Transverse colon (tissue), 4 donors: ENCODE data around the gene MAOB. TPM values are rescaled to one million over a fixed set of nuclear protein-coding genes. Genes with fewer than 3 reads are reported as not detected.
"Not testable (repeated sequence)": the region's sequence is repeated elsewhere in the genome, so short reads cannot be mapped to it uniquely, and the experiment has no call there.

ENCODE experiments used
- DNase-seq: peaks from one replicate; pipeline ENCODE4 v3.0.0-alpha.2; 2019
- H3K27ac ChIP-seq, 4 donors: fragments of 200-600 bp; sonication (generic); 2 replicates each; pipeline ENCODE4 v1.5.1; 2016 to 2018; ENCODE audit warnings: inconsistent platforms in 4 of 4
- H3K27me3 ChIP-seq: fragments of 200-600 bp; sonication (generic); 2 replicates; pipeline ENCODE4 v1.5.1; 2017; ENCODE audit warnings: inconsistent platforms
- H3K36me3 ChIP-seq, 4 donors: fragments of 200-600 bp; sonication (generic); 2 replicates each; pipeline ENCODE4 v1.5.1; 2017 to 2019; ENCODE audit warnings: inconsistent platforms in 4 of 4
- H3K4me1 ChIP-seq, 4 donors: fragments of 200-600 bp; sonication (generic); 2 replicates each; pipeline ENCODE4 v1.5.1; 2017 to 2020; ENCODE audit warnings: inconsistent platforms in 4 of 4
- H3K4me3 ChIP-seq, 4 donors: fragments of 200-600 bp; sonication (generic); 1 replicate in 1 of 4; 2 replicates in 3 of 4; pipeline versions ENCODE4 v1.5.1 to v1.6.1; 2017 to 2019; ENCODE audit warnings: inconsistent platforms in 4 of 4
- H3K9me3 ChIP-seq, 2 donors: fragments of 200-600 bp; sonication (generic); 2 replicates each; pipeline ENCODE4 v1.5.1; 2017 to 2019; ENCODE audit warnings: inconsistent platforms in 2 of 2
- CTCF ChIP-seq, 5 experiments: fragments of 200-600 bp in 3 of 5; fragments of 450-650 bp in 2 of 5; sonication (generic) in 3 of 5; IDR thresholded peaks; 1 replicate in 2 of 5; 2 replicates in 3 of 5; pipeline ENCODE4 v1.5.1; 2016 to 2017; ENCODE audit warnings: antibody characterized with exemption in 5 of 5, inconsistent platforms in 3 of 5, mild to moderate bottlenecking in 2 of 5, moderate library complexity in 1 of 5
- EP300 ChIP-seq: sonication (generic); formaldehyde crosslinking; IDR thresholded peaks from one replicate; pipeline ENCODE4 v1.6.1; 2017; ENCODE audit warnings: antibody characterized with exemption, low read depth
- POLR2A ChIP-seq: fragments of 450-650 bp; IDR thresholded peaks from one replicate; pipeline ENCODE4 v1.6.1; 2016; ENCODE audit warnings: antibody characterized with exemption, mild to moderate bottlenecking, moderate library complexity
- POLR2AphosphoS5 ChIP-seq, 3 donors: sonication (generic); formaldehyde crosslinking; IDR thresholded peaks; one replicate each; pipeline ENCODE4 v1.6.1; 2016; ENCODE audit warnings: antibody characterized with exemption in 3 of 3
- WGBS, 2 donors: methylation state at CpG; one replicate each; pipeline ENCODE4 v1.1.5; 2018; ENCODE audit warnings: low coverage in 1 of 2; 5-methylcytosine and 5-hydroxymethylcytosine counted together
- in situ Hi-C, 4 donors: fragments of 200-750 bp; cut with MboI; loops; one replicate each; pipeline versions ENCODE4 v1.15.0 to v1.15.1; 2017; ENCODE audit warnings: low sequenced_read_pairs in 3 of 4, low pct_ligation_motif_present in 1 of 4, low pct_unique_long_range_greater_than_20kb in 1 of 4
- intact Hi-C: fragments of 100-400 bp; cut with DNase I; formaldehyde crosslinking; loops from one replicate; pipeline ENCODE4 v1.15.1; 2023; ENCODE audit warnings: low total_unique reads
- total RNA-seq, 4 donors: library from RNA; depleted of rRNA; stranded (reverse); fragments of >200 nt; gene quantifications; one replicate each; pipeline ENCODE4 v1.1.0, GENCODE V29; 2016

The MAOB gene
- total RNA-seq = 10 to 100 TPM in 2 of 4 donors, 1 to 10 TPM in 2; 2.4 to 44.9 (median 11.2) TPM

GRCh38 chrX:43882294-43882681, at the start of gene MAOB:
Gene MAOB (minus strand): TSS chrX:43882450. CDS start chrX:43882299, 151 bp downstream.
- Histone ChIP-seq H3K9me3 (no peaks in the 10 kb centered on the region), H3K4me3 (peak within 1 kb of the TSS; percentile 24 to 53 (median 31)), H3K27me3 (no peaks in the 10 kb centered on the region), H3K4me1 (peaks cover 0 to 3% (median 0%) of the 10 kb centered on the region in 4 donors), H3K27ac (peak within 1 kb of the TSS; percentile 54 to 75 (median 66)), H3K36me3 (no peaks in the 10 kb centered on the region)
- TF ChIP-seq CTCF (IDR thresholded peaks at IDR 0.05) = no peak
- no peak for TF ChIP-seq EP300
- TF ChIP-seq POLR2AphosphoS5 (IDR thresholded peaks at IDR 0.05) = peak in 1 of 3 donors; percentile 7
- TF ChIP-seq POLR2A = peak; percentile 23
- intact Hi-C loops = no loop called here
- in situ Hi-C loops = no loop called here
- WGBS, 2 donors = 0 to 63% methylated on average over 3 to 35 of the region's 36 CpGs
- peak; percentile 33 for DNase-seq

DNA sequence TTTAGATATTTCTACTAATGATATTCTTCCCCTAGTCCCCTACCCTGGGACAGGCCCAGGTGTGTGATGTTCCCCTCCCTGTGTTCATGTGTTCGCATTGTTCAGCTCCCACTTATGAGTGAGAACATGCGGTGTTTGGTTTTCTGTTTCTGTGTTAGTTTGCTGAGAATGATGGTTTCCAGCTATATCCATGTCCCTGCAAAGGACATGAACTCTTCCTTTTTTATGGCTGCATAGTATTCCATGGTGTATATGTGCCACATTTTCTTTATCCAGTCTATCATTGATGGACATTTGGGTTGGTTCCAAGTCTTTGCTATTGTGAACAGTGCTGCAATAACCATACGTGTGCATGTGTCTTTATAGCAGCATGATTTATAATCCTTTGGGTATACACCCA, 39.8 kb upstream of the MAOB start:
- H3K4me1 ChIP-seq, H3K9me3 ChIP-seq, DNase-seq, H3K4me3 ChIP-seq, in situ Hi-C loops, H3K27ac ChIP-seq, H3K27me3 ChIP-seq, intact Hi-C loops, H3K36me3 ChIP-seq: not testable (repeated sequence)
- WGBS, 2 donors = 75% methylated on average over 3 of the region's 3 CpGs; no CpG with 5 or more reads in 1 of the 2 donors

- H3K27me3 ChIP-seq, H3K36me3 ChIP-seq, H3K9me3 ChIP-seq, DNase-seq, H3K4me1 ChIP-seq, intact Hi-C loops, H3K4me3 ChIP-seq, in situ Hi-C loops, H3K27ac ChIP-seq: not testable (repeated sequence)
- 85% methylated on average over 8 of the region's 8 CpGs; no CpG with 5 or more reads in 1 of the 2 donors for WGBS, 2 donors
Observed at GRCh38 chrX:43910772-43911171, 28.5 kb upstream of the MAOB start.

DNA sequence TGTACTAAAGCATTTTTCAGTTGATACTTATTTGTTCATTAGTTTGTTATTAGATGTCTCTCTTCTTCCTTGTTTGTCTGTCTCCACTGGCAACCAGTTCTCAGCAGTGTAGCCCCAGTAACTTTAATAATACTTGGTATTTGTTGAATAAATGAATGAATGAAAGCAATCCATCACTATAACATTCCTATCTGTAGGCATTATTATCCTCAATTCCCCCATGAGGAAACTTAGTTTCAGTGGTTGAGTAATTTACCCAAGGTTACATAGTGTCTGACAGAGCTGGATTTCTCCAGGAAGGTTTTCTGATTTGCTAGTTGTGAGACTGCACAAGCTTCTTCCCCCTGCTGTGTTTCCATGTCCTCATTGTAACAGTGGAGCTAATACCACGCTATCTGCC, 27.8 kb upstream of the MAOB start:
- H3K4me3 ChIP-seq = no peak overlapping the region
- H3K27me3 ChIP-seq = no peaks in the 10 kb centered on the region
- H3K9me3 ChIP-seq = no peaks in the 10 kb centered on the region
- intact Hi-C loops (no loop called here), in situ Hi-C loops (no loop called here)
- DNase-seq = no peak
- H3K27ac ChIP-seq = no peak overlapping the region
- H3K36me3 ChIP-seq = no peaks in the 10 kb centered on the region
- H3K4me1 ChIP-seq = no peaks in the 10 kb centered on the region
- TF ChIP-seq CTCF (IDR thresholded peaks at IDR 0.05) (no peak), EP300 (no peak), POLR2AphosphoS5 (IDR thresholded peaks at IDR 0.05) (no peak), POLR2A (no peak)
- WGBS, 2 donors = 46% methylated on average over 1 of the region's 1 CpG; no CpG with 5 or more reads in 1 of the 2 donors

DNA sequence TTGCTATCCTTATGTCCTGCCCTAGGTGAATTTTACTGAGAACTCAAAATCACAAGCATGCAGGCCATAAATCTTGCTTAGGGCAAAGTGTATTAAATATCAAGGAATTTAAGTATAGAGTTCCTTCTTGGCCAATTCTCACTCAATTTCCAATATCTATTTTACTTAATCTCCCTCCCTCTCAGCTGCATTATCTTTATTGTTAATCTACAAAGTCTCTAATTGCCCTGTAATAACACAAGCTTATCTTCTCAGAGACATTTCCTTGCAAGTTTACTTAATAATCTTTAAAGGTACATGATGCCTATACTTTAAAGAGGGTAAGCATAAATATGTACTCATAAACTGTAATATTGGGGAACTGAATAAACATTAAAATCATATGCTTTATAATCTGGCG, 26.9 kb upstream of the MAOB start:
- H3K9me3 ChIP-seq = no peaks in the 10 kb centered on the region
- TF ChIP-seq POLR2A (no peak), EP300 (no peak), POLR2AphosphoS5 (IDR thresholded peaks at IDR 0.05) (no peak), CTCF (IDR thresholded peaks at IDR 0.05) (no peak)
- 63 to 73% methylated on average over 1 of the region's 1 CpG for WGBS, 2 donors
- H3K27me3 ChIP-seq = no peaks in the 10 kb centered on the region
- in situ Hi-C loops (no loop called here), intact Hi-C loops (no loop called here)
- H3K4me3 ChIP-seq = no peak overlapping the region
- no peak for DNase-seq
- no peak overlapping the region for H3K27ac ChIP-seq
- no peaks in the 10 kb centered on the region for H3K36me3 ChIP-seq
- H3K4me1 ChIP-seq = no peaks in the 10 kb centered on the region
